Measurements from ENCODE around the gene CTF1. TPM values are rescaled to one million over a fixed set of nuclear protein-coding genes. Genes with fewer than 3 reads are reported as not detected.
A peak's percentile ranks its signal among the peaks of the same experiment; 100 is the strongest.

CTF1 gene
- total RNA-seq, 4 donors from 2014 or later: 2.6 to 7.5 (median 5.6) TPM

DNA sequence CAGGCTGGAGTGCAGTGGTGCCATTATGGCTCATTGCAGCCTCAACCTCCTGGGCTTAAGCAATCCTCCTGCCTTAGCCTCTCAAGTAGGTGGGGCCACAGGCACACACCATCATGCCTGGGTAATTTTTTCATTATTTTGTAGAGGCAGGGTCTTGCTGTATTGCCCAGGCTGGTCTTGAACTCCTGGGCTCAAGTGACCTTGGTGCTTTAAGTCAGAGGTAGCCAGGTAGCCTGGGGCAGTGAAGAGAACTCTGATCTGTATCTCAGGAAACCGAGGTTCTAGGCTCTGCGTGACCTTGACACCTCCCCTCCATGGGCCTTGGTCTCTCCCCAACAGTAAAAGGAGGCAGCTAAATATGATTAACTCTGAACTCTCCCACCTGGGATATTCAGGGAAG is 3.4 kb downstream of the CTF1 start:
- H3K9me3 ChIP-seq: no peaks in the 10 kb centered on the region
- intact Hi-C loops (cut with DNase I): loop anchor here (5.0 kb wide), 1 partner anchor 237 kb away; no protein-coding TSS in a partner anchor
- H3K4me1 ChIP-seq: peaks cover 9 to 29% of the 10 kb centered on the region in 2 donors
- no peak overlapping the region for H3K27ac ChIP-seq
- no peak overlapping the region for H3K4me3 ChIP-seq (replicated peaks in 1 of 3)
- H3K36me3 ChIP-seq: no peaks in the 10 kb centered on the region
- no peak for DNase-seq
- H3K27me3 ChIP-seq: no peaks in the 10 kb centered on the region
- TF ChIP-seq, protein P1, sequence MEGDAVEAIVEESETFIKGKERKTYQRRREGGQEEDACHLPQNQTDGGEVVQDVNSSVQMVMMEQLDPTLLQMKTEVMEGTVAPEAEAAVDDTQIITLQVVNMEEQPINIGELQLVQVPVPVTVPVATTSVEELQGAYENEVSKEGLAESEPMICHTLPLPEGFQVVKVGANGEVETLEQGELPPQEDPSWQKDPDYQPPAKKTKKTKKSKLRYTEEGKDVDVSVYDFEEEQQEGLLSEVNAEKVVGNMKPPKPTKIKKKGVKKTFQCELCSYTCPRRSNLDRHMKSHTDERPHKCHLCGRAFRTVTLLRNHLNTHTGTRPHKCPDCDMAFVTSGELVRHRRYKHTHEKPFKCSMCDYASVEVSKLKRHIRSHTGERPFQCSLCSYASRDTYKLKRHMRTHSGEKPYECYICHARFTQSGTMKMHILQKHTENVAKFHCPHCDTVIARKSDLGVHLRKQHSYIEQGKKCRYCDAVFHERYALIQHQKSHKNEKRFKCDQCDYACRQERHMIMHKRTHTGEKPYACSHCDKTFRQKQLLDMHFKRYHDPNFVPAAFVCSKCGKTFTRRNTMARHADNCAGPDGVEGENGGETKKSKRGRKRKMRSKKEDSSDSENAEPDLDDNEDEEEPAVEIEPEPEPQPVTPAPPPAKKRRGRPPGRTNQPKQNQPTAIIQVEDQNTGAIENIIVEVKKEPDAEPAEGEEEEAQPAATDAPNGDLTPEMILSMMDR (IDR thresholded peaks at IDR 0.05): no peak
- no peak for TF ChIP-seq POLR2A (IDR thresholded peaks at IDR 0.05)
- 83 to 92% methylated on average over 2 of the region's 2 CpGs for WGBS, 2 donors

DNA sequence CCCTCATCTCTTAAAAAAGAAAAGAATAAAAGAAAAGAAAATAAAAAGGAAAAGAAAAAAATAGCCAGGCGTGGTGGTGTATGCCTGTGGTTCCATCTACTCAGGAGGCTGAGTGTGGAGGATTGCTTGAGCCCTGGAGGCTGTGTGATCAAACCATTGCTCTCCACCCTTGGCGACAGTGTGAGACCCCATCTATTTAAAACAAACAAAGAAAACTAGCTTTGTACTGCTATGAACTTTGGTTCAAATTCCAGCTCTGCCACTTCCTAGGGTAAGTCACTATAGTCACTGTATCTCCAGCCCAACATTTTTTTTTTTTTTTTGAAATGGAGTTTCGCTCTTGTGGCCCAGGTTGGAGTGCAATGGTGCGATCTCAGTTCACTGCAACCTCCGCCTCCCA is 4.2 kb downstream of the CTF1 start:
- TF ChIP-seq POLR2A (IDR thresholded peaks at IDR 0.05): no peak
- TF ChIP-seq, protein P1 (IDR thresholded peaks at IDR 0.05): no peak
- H3K27ac ChIP-seq: no peak overlapping the region
- WGBS, 2 donors: 93 to 96% methylated on average over 5 of the region's 5 CpGs
- H3K4me1 ChIP-seq: peaks cover 8 to 24% of the 10 kb centered on the region in 2 donors
- no peaks in the 10 kb centered on the region for H3K36me3 ChIP-seq
- intact Hi-C loops (cut with DNase I): loop anchor here (5.0 kb wide), 1 partner anchor 238 kb away; no protein-coding TSS in a partner anchor
- H3K4me3 ChIP-seq (replicated peaks in 1 of 3): no peak overlapping the region
- no peaks in the 10 kb centered on the region for H3K9me3 ChIP-seq
- no peak for DNase-seq
- no peaks in the 10 kb centered on the region for H3K27me3 ChIP-seq

DNA sequence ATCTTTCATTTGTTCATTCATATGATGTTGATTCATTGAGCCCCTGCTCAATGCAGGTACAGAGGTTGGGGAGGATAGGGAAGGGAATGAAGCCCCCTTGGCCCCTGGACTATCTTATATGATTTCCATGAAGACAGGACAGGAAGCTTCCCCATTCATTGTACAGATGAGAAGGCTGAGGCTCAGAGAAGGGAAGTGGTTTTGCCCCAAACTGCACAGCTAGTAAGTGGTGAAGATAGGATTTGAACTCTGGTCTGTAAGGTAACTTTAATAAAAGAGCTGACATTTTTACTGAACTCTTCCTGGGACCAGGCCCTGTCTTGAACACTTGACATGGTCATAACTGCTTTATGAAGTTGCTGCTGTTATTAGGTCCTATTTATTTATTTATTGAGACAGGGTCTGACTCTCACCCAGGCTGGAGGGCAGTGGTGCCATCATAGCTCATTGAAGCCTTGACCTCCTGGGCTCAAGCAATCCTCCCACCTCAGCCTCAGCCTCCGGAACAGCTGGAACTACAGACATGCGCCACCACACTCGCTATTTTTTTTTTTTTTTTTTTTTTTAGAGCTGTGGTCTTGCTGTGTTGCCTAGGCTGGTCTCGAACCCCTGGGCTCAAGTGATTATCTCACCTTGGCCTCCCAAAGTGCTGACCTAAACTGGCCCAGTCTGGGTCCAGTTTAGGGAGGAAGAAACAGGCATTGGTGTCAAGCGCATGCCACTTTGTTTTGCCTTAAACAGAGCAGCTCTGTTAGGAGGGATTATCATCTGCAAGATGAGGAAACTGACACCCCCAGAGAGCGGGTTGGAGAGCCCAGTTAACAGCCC is 5.0 kb downstream of the CTF1 start:
- H3K36me3 ChIP-seq: no peaks in the 10 kb centered on the region
- intact Hi-C loops (cut with DNase I): loop anchor here (2.0 to 5.0 kb wide), 3 partner anchors 17 to 239 kb away; no protein-coding TSS in a partner anchor
- peak overlapping the region in 1 of 3 donors; percentile 40 for H3K4me3 ChIP-seq (replicated peaks in 1 of 3)
- peaks cover 8 to 18% of the 10 kb centered on the region in 2 donors for H3K4me1 ChIP-seq
- H3K27ac ChIP-seq: peak overlapping the region; percentile 59 to 76 (median 60)
- no peak for TF ChIP-seq POLR2A (IDR thresholded peaks at IDR 0.05)
- TF ChIP-seq, protein P1 (IDR thresholded peaks at IDR 0.05): no peak
- DNase-seq: no peak
- H3K9me3 ChIP-seq: no peaks in the 10 kb centered on the region
- no peaks in the 10 kb centered on the region for H3K27me3 ChIP-seq
- WGBS, 2 donors: 57 to 58% methylated on average over 5 to 6 of the region's 6 CpGs

- intact Hi-C loops (cut with DNase I): loop anchor here (2.0 to 5.0 kb wide), 3 partner anchors 16 to 240 kb away; no protein-coding TSS in a partner anchor
- no peaks in the 10 kb centered on the region for H3K9me3 ChIP-seq
- WGBS, 2 donors: 37 to 40% methylated on average over 26 to 27 of the region's 99 CpGs
- peak; percentile 65 to 72 for DNase-seq
- H3K4me3 ChIP-seq (replicated peaks in 1 of 3): peak overlapping the region in 2 of 3 donors; percentile 40
- H3K27ac ChIP-seq: peak overlapping the region; percentile 84 to 88 (median 86)
- no peaks in the 10 kb centered on the region for H3K27me3 ChIP-seq
- peaks cover 6 to 14% of the 10 kb centered on the region in 2 donors for H3K4me1 ChIP-seq
- no peaks in the 10 kb centered on the region for H3K36me3 ChIP-seq
- TF ChIP-seq POLR2A (IDR thresholded peaks at IDR 0.05): peak in 1 of 2 donors; percentile 33
- TF ChIP-seq, protein P1 (IDR thresholded peaks at IDR 0.05): peak in 4 of 6 experiments; percentile 16 to 77 (median 64)
Measured at GRCh38 chr16:30902029-30902972, 5.9 kb downstream of the CTF1 start.
